Activated CD8-positive, alpha-beta memory T cell treated with anti-CD3 and anti-CD28 coated beads for 36 hours (primary cell): ENCODE results near the gene EPHB1. TPM values are rescaled to one million over a fixed set of nuclear protein-coding genes. Genes with fewer than 3 reads are reported as not detected.

Source experiments
- CTCF ChIA-PET: fragments of 350-600 bp; sonication (Branson Sonifier 250); formaldehyde crosslinking; loops from one replicate; lab custom pipeline; 2021; ENCODE audit warnings: antibody characterized with exemption; lab: Charles Lee
- POLR2A ChIA-PET: fragments of 350-600 bp; sonication (Branson Sonifier 250); formaldehyde crosslinking; loops from one replicate; lab custom pipeline; 2021; ENCODE audit warnings: antibody characterized with exemption; lab: Charles Lee
- total RNA-seq, 2 experiments: library from RNA; stranded (reverse); gene quantifications; one replicate each; pipeline ENCODE4 v1.2.3, GENCODE V29; 2021

The EPHB1 gene
- total RNA-seq, 2 experiments from 2014 or later, result not detected

DNA sequence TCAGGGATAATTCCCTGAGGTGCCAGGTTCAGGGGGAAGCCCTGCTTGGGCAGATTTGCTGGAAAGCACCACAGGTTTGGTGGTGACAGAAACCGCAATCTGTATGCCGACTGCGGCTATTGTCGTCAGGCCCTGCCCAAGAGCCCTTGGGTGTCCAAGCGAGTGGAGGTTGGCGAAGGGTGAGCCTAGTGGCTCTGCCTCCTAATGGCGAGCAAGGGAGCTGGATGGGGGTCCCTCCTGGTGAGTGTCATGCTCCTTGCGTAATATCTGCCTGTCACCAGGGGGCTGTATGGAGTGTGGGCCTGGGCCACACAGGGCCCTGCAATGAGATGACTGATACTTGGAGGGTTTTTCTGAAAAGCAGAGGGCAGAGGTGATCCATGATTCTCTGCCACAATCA lies 101.6 kb downstream of the EPHB1 start:
- ChIA-PET CTCF (no interaction called here), POLR2A (no interaction called here)

DNA sequence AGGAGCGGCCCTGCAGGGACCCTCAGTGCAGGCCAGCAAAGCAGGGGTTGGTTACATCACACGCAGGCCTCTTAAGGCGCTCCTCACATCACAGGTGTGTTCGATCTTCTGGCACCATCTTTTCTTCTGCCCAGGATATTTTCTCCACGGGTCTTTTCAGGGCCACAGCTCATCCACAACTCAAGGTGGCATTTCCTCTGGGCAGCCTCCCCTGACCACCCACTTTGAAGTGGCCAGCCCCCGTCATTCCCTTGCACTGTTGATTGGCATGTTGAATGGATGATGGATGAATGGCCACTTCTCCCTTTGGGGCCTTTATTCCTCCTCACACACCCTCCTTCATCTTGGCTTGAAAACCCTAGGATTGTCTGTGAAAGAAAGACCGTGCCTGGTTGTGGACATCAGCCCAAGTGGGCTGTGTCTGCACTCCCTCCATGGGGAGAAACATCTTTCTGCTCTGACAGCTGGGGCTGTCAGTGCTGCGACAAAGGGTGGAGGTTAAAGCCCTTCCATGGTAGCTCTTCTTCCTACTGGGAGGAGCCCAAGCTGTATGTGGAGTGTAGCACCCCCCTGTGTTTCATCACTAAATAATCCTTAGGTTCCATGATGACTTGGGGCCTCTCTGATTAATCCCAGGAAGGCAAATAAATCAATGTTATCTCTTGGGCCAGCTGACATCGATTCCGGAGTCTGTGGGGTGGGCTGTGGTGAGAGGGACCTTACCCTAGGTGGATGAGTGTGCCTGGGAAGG lies 102.5 kb downstream of the EPHB1 start:
- ChIA-PET POLR2A (no interaction called here), CTCF (no interaction called here)

DNA sequence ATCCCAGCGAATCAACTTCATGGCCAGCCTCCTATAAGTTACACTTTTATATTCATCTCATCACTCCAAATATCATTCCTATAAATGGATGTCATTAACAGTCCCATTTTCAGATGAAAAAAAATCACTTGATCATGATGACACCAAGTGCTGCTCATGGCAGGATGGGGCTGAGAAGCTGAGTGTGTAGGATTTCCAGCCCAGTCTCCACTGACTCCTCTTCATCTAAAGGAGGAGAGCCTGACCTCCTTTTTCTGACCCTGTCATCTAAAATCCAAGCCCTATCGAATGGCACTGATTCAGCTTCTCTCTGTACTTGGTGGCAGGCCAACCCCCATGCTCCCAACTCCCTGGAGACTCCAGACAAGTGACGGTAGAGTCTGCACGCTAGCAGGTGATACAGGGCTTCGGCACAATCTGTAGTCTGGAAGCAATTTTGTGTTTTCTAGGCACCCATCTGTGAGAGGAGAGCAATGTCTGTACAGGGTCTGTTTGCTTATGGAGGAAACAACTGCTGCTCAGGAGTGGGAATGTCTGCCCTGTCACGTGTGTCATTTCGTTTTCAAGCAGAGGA lies 103.2 kb downstream of the EPHB1 start:
- CTCF ChIA-PET, result no interaction called here

DNA sequence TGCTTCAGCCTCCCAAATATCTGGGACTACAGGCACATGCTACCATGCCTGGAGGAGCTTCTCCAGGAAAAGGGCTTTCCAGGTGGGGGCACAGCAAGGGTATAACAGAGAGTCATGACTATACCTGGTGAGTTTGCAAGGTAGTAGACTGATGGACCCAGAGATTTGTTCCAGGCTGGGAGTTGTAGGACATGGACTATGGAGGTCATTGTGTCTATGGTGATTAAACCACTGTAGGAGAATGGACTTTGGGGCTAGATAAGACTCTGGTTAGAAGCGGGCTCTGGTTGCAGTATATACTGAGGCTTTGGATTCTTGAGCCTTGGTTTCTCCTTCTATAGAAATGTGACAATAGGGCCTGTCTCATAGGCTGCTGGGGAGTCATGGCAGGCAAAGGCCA lies 104.7 kb downstream of the EPHB1 start:
- ChIA-PET POLR2A (no interaction called here), CTCF (no interaction called here)

More for the DNA sequence above, 103.2 kb downstream of the EPHB1 start:
- POLR2A ChIA-PET, result no interaction called here

DNA sequence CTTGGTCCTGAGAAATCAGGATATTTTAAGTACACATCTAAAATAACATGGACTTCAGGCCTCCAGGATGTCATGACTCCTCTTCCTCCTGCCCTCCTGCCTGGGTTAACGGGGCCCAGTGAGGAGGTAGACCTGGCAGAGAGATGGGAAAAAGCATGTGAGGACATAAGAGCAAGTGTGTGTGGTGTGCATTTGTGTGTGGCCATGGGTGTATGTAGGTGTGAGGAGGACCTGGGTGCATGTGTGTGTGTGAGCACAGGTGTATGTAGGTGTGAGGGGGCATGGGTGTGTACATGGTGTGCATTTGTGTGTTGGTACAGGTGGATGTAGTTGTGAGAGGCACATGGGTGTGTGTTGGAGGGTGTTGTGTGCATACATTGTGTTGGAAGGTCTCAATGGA lies 105.4 kb downstream of the EPHB1 start:
- ChIA-PET CTCF (no interaction called here), POLR2A (no interaction called here)

DNA sequence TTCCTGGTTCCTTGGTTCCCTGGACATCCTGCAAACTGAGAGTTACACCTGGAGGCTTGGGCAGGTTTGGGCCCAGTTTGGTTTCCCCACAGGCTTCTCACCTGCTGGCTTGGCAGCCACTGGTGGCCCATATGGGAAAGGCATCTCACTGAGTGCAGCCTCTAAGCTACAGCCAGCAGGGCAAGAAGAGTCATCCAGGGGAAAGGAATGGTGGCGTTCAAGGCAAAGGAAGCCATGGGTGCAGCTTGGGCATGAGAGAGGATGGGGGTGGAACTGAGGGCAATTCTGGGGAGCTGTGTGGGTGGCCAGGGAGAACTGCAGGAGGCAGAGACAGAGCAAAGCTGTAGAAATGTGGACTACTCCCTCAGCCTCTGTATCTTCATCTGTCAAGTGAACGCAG lies 106.4 kb downstream of the EPHB1 start:
- CTCF ChIA-PET, result no interaction called here
- POLR2A ChIA-PET, result no interaction called here

DNA sequence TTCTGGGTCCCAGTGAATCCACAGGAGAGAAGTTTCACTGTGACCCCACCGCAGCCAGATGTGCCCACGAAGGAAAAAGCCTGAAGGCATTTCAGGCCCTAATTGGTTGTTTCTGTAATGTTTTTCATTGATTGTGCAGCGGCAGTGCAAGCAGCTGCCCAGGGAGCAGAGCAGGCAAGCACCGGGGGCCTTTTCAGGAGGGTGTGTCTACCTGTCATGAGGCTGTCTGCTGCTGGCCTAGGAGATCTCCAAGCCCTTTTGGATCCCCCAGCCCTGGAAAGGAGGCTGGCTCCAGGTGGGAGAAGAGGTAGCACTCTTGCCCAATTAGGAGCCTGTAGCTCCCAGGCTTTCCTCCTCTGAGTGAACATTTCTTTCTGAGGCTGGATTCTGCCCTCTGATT lies 108.8 kb downstream of the EPHB1 start:
- ChIA-PET POLR2A (no interaction called here), CTCF (no interaction called here)

DNA sequence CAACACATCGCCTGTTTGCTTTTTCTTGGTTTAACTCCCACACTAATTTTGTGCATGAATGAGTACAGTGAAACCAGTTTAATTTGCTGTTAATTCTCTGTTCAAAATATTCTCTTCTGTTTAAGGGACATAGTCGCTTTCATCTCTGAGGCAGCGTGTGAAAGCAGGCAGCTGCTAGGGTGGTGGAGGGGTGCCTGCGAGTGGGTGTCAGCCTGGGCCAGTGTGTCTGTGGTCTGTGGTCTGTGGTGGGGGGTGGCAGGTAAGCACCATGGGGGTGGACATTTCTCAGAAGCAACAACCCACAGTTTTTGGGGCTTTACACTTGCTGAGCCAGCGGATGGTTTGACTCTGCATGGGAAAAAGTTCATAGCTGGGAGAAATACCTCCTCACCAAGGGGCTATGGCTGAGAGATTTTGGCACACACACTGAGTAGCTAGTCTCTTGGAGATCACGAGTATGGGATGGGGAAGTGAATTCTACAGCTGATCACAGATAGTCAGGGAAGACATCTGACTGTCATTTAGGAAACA lies 109.2 kb downstream of the EPHB1 start:
- POLR2A ChIA-PET, result no interaction called here
- CTCF ChIA-PET, result no interaction called here

DNA sequence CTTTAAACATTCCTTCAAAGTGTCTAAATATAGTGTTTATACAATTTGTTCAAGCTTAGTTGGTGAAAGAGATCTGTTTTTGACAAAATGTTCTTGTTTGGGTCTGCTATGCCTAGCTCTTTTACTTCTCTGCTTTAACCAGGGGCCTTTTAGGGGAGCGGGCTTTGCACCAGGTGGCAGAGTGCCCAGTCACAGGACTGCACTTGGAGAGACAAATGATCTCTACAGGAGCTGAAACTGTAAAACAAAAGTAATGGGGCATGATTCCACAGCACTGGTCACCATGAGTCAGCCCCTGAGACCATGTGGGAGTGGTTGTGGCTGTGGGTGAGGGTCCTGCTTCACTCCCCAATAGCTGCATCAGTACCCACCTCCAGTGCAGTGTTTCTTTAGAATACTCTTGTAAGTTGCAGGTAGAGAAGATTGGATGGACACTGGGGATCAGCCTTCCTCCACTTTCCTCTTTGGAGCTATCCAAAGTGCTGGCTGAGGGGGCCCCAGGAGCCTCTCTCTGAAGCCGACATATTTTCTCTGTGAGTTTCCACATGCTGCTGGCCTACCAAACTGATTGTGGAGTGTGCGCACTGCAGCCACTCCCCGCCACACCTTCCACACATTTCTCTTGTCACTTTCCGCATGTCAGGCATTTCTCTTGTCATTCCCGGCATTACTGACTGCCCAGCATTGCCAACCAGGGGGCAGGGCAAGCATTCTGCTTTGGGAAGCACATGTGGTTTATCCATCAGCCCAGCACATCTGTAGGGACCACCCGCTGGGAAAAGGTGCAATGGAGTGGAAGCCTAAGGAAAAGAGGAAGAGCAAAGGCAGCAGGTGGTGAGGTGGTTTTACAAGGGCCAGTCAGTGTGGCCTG lies 110.0 kb downstream of the EPHB1 start:
- POLR2A ChIA-PET, result no interaction called here
- CTCF ChIA-PET, result no interaction called here

DNA sequence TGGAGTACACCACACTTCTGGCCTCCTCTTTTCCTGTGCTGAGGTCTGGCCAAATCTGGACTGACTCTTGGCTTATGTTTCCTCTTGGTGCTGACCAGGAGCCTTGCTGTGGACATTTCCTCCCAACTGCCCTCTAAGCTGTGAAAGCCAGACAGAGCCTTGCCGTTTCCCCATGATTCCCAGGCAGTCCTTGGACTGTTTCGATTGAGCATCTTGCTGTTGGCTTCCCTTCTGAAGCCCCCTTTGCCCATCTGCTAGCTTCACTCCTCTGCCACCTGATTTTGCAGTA lies 110.5 kb downstream of the EPHB1 start:
- POLR2A ChIA-PET, result no interaction called here
- CTCF ChIA-PET, result no interaction called here

DNA sequence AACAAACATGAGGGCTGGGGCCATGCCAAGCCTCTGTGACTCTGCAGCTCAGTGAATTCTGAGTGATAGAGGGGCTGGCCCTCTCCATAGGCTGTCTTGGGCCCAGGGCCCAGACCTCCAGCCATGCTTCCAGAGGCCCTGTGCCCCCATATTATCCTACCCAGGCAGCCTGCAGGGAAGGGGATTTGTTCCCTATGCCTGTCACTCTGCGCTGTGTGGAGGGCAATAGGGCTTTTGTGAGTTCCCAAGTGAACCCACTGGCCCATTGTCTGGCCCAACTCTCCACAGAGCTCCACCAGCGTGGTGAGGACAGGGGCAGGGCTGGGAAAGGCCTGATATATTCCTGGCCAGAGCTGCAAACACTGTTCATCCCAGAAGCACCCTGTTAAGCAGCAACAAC lies 113.2 kb downstream of the EPHB1 start:
- ChIA-PET CTCF (no interaction called here), POLR2A (no interaction called here)

DNA sequence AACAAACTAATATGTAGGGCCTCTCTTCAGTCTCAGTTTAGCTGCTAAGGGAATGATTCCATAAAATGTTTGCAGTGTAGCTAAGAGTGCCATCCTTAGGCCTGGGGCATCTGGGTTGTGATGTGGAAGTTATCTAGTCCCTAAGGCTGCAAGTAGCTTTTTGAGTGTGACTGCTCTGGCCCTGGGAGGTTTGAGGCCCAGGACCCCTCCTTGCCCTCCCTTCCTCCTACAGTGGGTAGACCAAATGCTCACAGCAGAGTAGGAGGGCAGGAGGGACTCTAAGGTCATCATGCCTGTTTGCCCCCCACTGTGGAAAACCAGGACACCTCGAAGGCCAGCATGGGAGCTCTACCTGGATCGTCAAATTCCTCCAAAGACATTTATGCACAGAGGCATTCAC lies 115.0 kb downstream of the EPHB1 start:
- ChIA-PET POLR2A (no interaction called here), CTCF (no interaction called here)

DNA sequence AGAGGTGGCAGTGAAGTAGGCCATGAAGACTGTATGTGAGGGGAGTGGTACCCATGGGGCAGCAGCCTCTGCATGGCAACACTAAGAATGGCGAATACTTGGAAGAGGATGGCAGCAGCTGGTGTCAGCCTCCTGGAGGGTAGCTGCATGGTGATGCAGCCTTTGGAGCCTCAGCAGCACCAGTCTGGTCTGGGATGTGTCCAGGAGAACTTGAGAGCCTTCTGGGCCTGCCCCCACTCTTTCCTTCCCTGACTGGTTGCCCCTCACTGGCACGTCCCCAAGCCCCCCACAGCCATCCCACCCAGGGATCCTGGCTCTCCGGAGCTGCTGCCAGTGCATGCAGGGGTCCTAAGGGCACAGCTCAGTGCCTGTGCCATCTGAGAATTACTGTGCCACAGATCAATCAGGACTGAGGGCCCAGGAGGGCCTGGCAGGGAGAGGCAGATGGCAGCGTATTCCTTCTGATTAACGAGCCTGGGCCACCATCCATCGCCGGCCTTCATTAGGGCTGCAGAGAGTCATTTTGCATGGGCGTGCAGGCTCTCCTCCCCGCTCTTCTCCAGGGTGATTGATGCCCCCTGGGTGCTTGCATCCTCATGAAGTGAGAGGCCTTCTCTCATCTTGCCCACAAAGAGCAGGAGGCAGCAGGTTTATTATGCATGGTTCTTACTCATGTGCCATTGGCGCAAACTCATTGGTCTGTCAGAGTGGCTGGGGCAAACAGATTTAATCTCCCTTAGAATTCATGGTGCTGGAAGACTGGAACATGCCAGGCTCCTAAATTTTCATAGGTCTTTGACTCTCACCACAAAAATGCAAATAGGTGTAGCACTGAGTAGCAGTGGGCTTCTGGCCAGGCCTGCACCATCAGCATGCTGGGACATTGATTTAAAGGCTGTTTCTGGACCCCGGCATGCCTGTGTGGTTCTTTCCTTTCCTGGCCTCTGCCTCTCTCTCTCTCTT lies 116.8 kb downstream of the EPHB1 start:
- CTCF ChIA-PET, result no interaction called here
- POLR2A ChIA-PET, result no interaction called here

DNA sequence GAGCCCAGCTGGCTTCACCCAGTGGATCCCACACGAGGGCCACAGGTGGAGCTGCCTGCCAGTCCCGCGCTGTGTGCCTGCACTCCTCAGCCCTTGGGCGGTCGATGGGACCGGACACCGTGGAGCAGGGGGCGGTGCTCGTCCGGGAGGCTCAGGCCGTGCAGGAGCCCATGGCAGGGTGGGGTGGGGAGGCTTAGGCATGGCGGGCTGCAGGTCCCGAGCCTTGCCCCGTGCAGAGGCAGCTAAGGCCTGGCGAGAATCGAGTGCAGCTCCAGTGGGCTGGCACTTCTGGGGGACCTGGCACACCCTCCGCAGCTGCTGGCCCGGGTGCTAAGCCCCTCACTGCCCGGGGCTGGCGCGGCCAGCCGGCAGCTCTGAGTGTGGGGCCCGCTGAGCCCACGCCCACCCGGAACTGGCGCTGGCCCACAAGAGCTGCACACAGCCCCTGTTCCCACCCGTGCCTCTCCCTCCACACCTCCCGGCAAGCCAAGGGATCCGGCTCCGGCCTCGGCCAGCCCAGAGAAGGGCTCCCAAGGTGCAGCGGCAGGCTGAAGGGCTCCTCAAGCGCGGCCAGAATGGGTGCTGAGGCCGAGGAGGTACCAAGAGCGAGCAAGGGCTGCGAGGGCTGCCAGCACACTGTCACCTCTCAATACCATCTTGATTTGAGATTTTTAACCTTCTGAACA lies 121.4 kb downstream of the EPHB1 start:
- POLR2A ChIA-PET, result no interaction called here
- CTCF ChIA-PET, result no interaction called here

DNA sequence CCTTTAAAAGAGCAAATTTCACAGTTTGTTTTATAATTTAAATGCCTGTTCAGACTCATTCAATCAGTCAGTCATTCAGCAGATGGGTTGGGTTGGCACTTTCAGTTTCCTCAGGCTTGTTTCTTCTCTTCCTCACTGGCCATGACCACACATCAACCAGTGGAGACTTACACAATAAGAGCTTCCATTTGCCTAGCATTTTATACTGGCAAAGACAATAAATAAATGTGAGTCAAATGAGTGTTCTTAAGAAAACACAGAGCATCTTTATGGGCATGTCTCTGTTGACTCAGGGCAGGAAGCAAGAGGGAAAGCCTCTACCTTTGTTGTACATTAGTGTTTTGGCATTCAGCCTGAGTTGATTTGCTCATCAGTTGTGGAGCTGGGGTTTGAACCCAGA lies 122.6 kb downstream of the EPHB1 start:
- CTCF ChIA-PET, result no interaction called here
- POLR2A ChIA-PET, result no interaction called here

DNA sequence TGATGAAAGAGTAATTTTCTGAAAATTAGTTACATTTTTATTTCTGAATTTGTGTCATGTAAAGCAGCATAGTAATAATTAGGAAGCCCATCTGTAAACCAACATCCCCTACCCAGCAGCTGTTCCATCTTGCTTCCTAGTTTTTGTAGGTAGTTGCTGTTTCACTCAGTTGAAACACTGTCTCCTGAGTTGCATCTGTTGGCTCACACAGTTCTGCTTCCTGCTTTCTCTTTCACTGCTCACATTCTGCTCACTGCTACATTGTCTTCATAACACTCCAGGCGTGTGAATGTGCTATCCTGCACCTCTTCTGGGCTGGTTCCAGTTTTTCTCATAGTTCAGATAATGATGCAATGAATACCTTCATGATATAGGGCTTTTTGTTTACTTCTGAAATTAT lies 123.4 kb downstream of the EPHB1 start:
- CTCF ChIA-PET, result no interaction called here
- POLR2A ChIA-PET, result no interaction called here

DNA sequence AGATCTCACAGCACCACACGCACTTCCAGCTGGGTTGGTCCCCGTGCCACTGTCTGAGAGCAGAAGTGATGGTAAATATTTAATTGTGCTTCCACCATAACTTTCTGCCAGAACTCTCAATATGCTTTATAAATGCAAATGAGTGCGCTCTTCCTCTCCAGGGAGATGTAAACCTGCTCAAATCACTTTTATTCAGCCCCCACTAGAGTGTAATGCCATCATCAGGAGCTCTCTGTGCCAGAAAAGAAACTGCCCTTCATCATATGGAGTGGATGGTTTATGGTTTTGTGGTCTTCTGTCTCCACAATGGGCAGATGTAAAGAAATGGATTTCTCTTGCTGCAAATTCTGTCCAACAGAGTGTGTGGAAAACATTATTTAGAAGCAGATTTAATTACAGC lies 127.0 kb downstream of the EPHB1 start:
- ChIA-PET CTCF (no interaction called here), POLR2A (no interaction called here)

DNA sequence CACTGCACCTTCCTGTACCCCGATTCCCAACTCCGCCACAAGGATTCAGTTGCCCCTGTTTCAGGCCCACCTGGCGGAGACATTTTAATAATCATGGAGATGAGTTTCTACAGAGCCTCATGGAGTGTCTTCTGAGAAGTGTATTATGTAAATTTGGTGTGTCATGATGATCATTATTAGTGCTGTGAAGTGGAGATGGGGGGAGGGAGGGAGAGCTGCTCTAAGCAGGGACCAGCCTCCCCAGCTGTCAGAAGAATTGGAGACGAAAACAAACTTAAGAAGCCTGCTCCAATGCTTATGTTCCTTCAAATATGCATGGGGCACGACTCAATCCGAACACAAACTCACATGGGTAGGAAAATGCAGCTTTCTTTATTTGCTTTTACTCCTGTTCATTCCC lies 127.8 kb downstream of the EPHB1 start:
- CTCF ChIA-PET, result no interaction called here
- POLR2A ChIA-PET, result no interaction called here

DNA sequence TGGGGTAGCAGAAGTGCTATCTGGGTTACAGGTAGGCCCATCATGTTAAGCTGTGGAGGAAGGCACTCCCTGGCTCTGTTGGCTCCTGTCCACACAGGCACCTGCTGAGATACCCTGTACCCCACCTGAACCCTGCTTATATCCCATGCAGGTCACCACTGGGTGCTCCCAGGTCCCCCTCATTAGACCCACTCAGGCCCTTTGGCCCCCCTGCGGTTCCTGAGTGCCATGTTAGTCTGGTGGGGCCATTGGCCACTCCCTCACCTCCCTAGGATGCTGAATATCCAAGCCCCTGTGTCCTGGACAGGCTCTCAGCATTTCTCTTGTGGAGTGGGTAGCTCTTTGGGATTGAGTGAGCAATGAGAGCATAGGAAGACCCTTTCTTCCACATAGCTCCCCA lies 128.2 kb downstream of the EPHB1 start:
- ChIA-PET POLR2A (no interaction called here), CTCF (no interaction called here)
